Smooth muscle cell of the brain vasculature (primary cell): Measurements from ENCODE around the gene EXOC4.
"Not testable (repeated sequence)": the region's sequence is repeated elsewhere in the genome, so short reads cannot be mapped to it uniquely, and the experiment has no call there.

ENCODE experiments used
- DNase-seq: peaks from one replicate; pipeline ENCODE4 v3.0.0-alpha.2; 2012; ENCODE audit warnings: low read depth, low spot score

The EXOC4 gene

DNA sequence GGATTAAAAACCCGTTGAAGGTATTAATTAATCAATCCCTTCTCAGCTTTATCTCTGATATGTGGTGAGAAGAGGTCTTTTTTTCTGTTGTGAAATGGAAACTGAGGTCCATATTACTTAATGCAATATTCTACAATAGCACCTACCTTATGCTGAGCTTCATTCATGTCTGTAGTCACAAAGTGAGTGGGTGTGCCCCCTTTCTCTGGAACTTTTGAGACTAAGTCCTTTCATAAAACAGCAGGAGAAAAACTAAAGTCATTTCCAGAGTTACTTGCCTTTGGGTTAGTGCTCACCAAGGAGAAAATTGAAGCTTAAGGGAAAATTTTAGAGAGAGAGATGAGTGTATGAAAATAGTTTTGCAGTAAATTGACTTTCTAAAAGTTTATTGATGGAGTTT, 61.2 kb downstream of the EXOC4 start:
- no peak for DNase-seq

DNA sequence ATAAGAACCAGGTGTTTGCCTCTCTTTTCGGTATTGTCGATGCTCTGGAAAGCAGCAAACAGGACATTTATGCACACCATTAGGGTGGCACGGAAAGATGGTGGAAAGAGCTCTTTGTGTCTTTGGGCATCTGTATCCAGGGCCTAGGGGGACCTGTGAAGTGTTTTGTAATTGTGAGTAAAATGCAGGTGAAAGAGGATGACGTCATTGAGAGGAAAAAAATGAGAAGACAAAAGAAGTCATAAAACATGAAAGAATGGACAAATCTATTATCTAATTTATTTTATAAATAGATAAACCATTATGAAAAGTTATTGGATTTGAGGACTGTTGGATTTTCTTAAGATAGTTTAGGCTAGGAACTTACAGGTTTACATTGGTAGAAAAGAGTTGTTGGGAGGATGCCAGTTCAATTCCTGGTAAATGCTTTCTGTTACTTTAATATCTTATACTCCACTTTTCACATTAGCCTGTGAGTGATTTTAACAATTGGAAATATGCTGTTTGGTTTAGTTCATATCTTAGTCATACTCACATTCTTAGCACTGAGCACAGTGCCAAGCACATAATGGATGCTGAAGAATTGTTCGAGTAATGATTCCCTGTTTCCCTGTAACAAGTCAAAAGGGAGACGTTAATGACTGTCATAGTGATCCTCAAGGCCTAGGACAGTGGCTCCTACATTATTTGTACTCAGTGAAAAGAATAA, 62.6 kb downstream of the EXOC4 start:
- DNase-seq, result no peak

DNA sequence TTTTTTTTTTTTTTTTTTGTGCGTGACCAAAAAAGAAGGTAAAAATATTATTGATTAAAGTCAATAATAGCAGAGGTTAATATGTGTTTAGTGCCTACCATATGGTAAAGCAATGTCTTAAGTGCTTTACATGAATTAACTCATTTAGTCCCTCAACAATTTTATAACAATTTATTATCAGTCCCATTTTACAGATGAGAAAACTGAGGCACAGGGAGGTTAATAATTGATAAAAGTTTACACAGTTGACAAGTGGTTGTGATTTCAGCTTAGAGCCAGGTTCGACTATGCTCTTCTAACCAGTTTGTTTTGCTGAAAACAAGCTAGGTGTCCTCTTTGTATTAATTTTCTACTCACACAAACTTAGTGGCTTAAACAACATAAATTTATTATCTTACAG, 67.0 kb downstream of the EXOC4 start:
- no peak for DNase-seq

DNA sequence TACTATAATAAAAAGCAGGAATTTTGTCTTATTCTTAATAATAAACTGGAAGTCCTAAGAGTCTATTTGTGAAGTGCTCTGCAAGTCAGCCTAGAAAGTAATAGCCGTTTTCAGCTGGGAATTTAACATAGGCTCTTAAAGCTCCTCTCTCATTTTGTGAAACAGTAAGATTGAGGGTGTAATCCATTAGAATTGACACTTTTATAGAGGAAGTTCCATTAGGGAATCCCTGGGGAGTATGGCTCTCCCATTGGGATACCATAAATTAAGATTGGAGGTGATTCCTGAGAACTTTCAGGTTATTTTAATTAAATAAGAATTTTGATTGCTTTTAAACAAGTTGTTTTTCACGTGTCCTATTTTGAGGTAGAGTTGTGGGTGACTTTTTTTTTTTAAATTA, 68.0 kb downstream of the EXOC4 start:
- no peak for DNase-seq

DNA sequence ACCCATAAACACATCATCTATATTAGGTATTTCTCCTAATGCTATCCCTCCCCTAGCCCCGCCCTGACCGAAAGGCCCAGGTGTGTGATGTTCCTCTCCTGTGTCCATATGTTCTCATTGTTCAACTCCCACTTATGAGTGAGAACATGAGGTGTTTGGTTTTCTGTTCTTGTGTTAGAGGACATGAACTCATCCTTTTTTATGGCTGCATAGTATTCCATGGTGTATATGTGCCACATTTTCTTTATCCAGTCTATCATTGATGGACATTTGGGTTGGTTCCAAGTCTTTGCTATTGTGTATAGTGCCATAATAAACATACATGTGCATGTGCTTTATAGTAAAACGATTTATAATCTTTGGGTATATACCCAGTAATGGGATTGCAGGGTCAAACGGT, 68.5 kb downstream of the EXOC4 start:
- DNase-seq, result not testable (repeated sequence)

DNA sequence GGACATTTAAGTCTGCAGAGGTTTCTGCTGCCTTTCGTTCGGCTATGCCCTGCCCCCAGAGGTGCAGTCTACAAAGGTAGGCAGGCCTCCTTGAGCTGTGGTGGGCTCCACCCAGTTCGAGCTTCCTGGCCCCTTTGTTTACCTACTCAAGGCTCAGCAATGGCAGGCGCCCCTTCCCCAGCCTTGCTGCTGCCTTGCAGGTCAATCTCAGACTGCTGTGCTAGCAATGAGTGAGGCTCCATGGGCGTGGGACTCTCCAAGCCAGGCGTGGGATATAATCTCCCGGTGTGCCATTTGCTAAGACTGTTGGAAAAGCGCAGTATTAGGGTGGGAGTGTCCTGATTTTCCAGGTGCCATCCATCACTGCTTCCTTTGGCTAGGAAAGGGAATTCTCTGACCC, 73.9 kb downstream of the EXOC4 start:
- not testable (repeated sequence) for DNase-seq

DNA sequence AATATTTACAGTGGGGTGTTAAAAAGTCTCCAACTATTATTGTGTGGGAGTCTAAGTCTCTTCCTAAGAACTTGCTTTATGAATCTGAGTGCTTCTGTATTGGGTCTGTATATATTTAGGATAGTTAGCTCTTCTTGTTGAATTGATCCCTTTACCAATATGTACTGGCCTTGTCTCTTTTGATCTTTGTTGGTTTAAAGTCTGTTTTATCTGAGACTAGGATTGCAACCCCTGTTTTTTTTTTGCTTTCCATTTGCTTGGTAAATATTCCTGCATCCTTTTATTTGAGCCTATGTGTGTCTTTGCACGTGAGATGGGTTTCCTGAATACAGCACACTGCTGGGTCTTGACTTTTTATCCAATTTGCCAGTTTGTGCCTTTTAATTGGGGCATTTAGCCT, 75.1 kb downstream of the EXOC4 start:
- not testable (repeated sequence) for DNase-seq

DNA sequence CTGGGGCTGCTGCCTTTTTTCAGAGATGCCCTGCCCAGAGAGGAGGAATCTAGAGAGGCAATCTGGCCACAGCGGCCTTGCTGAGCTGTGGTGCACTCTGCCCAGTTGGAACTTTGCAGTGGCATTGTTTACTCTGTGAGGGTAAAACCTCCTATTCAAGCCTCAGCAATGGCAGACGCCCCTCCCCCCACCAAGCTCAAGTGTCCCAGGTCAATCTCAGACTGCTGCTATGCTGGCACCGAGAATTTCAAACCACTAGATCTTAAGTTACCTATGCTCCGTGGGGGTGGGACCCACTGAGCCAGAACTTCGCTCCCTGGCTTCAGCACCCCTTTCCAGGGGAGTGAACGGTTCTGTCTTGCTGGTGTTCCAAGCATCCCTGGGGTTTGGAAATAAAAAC, 77.2 kb downstream of the EXOC4 start:
- DNase-seq, result no peak

DNA sequence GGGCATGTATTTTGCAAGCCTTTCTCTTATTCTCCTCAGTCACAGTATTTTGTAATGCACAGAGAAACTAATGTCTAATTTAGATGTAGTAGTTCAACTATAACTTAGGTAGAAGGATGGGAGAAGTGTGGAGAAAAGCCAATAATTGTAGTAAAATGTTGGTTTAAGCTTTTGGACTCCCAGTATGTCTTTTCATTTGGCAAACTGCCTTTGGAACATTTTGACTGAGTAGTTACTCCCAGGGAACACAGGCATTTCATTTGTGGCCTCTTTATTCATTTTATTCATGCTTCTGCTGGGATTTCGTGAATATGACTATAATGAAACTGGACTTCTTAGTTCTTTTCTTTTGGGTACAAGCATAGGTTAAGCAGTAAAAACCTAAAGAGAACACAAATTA, 79.0 kb downstream of the EXOC4 start:
- no peak for DNase-seq

DNA sequence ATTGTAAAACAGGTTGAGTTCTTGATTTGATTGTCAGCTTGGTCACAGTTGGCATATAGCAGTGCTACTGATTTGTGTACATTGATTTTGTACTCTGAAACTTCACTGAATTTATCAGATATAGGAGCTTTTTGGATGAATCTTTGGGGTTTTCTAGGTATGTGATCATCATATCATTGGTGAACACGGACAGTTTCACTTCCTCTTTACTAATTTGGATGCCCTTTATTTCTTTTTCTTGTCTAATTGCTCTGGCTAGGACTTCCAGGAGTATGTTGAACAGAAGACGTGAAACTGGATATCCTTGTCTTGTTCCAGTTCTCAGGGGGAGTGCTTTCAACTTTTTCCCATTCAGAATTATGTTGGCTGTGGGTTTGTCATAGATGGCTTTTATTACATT, 86.9 kb downstream of the EXOC4 start:
- DNase-seq, result no peak

DNA sequence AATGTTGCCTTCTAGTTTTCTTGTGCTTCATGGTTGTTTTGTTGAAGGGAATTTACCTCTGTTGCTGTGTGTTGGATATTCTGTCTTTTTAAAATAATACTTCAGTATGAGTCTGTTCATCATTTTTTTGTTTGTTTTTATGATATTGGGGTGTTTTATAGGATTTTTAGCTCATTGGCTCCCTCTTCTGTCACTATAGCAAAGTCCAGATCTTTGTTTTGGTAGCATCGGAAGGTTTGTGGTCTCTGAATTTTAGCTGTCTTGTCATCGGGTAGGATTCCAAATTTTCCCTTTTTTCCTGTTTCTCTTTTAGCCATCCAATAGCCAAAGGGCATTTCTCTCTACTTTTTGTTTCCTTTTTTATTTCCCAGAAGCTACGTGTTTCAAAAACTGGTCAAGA, 91.4 kb downstream of the EXOC4 start:
- no peak for DNase-seq

DNA sequence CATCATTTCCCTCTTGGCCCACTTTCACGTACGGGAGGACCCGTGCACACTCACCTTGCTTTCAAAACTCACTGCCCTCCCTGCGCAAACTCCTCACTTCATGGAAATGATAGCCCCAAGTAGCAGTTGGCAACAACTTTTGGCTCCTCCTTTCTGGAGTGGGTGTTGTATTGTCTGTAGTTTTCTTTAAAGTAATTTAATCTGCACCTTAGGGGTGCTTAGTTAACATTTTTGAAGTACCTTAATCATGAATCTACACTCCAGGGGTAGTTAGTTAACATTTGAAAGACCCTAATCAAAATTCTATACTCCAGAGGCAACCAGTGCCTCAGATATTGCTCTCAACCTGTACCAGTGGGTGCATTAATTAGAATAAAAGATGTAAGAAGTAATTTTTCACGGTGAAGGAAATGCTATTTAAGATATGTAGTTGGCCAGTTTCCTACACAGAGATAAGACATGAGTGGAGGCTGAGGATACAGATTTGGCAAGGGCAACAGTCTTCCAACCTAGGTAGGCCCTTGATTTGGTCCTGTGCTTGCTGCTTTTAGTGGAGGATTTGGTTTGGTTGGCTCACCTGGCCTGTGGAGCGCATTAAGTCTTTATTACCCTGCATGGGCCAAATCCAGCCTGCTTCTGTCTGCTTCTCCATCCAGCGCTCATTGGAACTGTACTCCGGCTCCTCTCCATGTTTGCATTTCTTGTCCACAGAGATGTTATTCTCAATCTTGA, 93.0 kb downstream of the EXOC4 start:
- no peak for DNase-seq

DNA sequence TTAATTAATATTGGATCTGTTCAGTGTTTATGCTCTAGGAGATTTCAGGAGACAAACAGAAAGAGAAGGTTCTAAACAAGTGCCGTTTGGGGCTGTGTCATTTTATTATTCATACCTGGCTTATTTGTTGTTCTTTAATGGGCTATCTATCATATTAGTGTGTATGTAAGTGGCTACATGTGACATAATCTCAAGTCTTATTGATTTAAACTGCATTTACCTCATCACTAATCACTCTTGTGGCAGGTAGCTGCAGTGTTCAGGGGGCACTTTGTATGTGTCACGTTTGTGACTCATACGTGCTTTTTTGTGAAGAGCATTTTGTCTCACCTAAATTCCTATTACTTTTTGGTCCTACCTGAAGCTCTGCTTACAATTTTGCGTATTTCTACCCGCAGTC, 95.4 kb downstream of the EXOC4 start:
- DNase-seq, result no peak

DNA sequence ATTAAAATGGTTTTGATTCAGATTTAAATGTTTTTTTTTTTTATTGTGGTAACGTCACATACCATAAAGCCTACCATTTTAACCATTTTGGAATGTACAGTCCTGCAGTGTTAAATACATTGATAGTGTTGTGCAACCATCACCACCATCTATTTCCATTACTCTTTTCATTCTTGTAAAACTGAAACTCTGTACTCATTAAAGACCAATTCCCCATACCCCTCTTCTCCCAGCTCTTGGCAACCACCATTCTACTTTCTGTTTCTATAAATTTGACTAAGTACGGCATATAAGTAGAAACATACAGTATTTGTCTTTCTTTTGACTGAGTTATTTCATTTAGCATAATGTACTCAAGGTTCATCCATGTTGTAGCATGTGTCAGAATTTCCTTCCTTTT, 96.2 kb downstream of the EXOC4 start:
- DNase-seq, result no peak

DNA sequence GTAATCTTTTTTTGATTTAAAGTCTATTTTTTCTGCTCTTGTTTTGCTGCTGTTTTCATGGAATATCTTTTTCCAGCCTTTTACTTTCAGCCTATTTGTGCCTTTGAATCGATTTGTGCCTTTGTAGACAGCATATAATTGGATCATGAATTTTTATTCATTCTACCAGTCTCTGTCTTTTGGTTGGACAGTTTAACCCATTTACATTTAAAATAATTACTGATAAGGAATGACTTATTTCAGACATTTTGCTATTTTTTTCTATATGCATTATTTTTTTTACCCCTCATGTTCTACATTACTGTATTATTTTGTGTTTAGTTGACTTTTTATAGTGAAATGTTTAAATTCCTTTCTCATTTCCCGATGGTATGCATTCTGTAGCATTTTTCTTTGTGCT, 99.6 kb downstream of the EXOC4 start:
- DNase-seq, result no peak

DNA sequence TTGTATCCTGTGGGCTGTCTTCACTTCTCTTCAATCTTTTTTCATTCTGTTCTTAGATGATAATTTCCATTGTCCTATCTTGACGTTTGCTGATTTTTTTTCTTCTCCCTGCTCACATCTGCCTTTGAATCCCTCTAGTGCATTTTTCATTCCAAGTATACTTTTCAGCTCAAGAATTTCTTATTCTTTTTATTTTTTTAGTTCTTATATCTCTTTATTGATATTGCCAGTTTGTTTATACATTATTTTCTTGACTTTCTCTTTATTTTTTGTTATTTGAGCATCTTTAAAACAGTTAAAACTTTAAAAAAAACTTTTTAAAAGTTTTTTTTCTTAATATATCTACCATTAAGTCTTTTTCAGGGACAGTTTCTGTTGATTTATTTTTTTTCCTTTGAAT, 100.9 kb downstream of the EXOC4 start:
- no peak for DNase-seq

DNA sequence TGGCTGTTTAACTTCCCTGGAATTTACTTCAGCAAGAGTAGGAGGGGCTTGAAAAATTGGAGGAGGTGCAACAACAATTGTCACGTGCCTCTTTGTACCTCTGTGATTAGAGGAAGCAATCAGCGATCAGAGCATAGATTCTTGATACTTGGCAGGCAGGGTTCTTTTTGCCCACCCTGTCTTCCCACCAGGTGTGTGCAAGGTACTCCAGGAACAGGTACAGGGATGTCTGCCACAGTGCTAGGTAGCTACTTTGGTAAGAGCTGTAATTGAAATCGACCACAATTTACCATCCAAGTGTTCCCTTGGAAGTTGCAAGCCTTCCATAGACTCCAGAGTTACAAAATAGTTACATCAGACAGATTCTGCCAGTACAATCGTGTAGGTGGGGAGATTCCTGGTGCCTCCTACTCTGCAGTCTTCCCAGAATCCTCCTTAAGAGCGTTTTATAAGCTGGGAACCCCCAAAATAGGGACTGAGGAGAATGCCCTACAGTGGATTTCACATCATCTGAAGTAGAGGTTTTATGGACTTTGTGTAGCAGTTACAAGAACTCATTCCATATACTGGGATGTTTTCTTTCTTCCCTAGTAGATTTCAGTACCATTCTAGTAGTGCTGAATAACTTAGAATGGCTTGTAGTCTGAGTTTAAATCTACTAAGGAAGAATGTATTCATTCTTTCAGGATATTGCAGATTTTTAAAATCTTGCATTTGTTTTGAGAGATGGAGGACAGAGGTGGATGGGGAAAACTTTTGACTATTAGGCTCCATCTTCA, 101.9 kb downstream of the EXOC4 start:
- DNase-seq, result no peak

DNA sequence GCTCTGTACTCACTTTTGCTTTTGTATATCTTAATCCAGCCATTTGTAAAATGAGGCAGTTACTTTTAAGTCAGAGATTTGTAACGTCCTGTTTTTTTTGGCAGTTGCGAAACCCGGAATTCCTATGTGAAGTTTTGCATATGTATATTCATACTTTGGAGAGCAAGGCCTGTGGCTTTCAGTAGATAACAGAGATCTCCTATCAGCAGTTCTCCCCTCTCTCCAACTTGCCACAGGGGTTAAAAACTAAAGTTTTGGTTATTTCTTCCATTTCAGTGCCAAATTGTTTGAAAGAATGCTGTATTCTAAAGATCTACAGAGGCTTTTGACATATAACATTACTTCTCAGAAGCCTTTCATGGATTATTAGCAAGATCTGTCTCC, 102.4 kb downstream of the EXOC4 start:
- DNase-seq, result no peak

DNA sequence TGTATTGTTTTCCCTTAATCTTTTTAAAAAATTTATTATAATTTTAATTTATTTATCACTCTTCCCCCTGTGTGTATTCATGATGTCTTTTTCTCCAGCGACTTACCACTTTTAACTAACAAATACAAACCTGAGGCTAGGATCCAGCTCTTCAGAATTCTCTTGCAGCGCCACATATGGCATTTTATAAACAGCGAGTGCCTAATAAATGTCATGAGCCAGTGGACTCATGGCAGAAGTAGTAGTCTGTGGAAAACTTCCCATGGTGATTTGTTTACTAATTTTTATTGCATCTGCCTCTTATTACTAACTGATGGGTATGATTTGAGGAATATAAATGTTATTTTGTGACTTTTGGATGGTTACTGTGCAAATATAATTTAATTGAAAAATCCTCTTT, 102.9 kb downstream of the EXOC4 start:
- no peak for DNase-seq

DNA sequence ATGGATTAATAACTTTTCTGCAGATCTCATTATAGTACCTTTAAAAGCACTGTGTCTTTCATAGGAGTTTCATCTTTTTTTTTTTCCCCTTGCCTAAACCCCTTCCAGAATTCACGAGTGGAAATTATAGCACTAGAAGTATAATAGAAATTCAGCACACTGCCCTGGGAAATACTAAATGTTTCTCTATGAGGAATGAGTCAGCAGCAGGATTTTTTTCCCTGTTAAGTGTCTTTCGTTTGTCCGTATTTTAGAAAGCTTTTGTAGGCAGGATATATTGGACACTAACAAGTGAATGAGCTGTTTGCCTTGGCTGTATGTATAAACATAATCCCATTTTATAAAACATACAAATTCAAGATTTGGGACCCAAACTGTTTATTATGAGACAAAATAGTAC, 105.8 kb downstream of the EXOC4 start:
- no peak for DNase-seq

DNA sequence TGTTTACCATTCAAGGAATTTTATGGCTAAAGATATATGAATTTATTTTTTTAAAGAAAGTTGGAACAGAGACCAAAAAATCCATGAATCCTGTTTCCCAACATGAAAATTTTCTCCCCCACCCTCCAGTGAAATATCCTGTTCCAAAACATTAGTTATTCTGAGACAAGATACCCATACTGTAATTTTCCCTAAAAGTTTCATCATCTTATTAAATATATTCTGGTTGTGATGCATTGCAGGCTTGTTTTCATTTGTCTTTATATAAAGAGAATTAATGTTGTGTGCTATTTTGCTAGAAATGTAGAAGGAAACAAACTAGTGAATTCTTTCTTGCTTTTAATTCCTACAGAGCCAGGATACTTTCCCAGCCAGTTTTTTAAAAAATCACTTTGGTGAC, 106.6 kb downstream of the EXOC4 start:
- no peak for DNase-seq

DNA sequence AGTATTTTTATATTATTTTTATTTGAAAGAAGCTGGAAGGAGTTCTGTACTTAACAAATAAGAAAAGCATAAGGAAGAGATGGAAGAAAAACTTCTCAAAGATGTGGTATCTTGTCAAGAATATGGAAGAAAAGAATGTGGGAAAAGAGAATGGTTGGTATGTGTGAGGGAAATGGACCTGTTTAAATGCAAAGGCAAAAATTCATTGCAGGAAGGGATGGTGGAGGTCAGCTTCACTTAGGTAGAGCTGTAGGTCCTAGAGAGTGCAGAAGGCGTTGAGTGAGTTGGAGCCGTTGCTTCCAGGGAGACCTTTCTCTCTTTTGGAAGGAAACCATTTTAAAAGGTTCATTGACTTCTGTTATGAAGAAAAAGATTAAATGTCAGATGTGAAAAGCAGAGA, 107.3 kb downstream of the EXOC4 start:
- DNase-seq, result no peak

DNA sequence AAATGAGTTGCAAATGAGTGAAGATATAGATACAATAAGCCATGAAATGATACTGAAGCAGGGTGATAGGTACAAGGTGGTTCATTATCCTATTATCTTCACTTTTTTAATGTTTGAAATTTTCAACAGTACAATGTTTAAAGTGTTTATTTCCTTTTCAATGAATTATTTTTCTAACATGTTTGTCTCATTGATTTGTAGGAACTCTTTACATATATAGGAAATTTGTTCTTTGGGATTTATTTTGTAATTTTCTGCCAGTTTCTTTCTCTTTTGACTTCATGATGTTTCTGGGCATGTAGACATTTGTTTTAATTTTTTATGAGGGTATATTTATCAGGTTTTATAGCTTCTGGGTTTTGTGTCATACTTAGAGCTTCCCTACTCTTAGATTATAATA, 108.9 kb downstream of the EXOC4 start:
- no peak for DNase-seq
